Measurements from ENCODE around the gene AKAP13. TPM values are rescaled to one million over a fixed set of nuclear protein-coding genes. Genes with fewer than 3 reads are reported as not detected.
A peak's percentile ranks its signal among the peaks of the same experiment; 100 is the strongest.

The AKAP13 gene
- total RNA-seq, 1 donor from 2014 or later: 41.1 TPM

DNA sequence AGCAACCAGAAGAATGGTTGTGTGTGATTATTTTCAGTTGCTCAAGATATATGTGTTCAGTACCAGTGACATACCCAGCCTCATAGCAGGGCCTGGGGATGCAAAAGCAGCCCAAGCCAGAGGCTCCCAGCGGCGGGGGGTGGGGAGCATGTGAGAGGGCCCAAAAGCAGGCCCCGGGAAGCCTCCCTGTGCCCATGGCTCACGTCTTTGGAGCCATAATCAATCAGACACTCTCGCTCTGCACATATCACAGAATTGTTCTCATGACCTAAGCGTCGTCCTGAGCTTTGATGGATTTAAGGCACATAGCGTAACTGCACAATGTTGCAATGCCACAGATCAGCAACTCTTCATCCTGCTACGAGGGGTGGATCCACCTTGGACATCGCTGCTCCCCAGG lies 393.6 kb downstream of the AKAP13 start:
- DNase-seq (ENCODE audit: low read depth) (no peak), FAIRE-seq (peak; percentile 40)
- H3K4me3 ChIP-seq (ENCODE audit: low read depth, low read length): no peak overlapping the region
- no peaks in the 10 kb centered on the region for H3K27me3 ChIP-seq (ENCODE audit: control insufficient read depth, insufficient read depth, low read length)
- TF ChIP-seq, protein P1, sequence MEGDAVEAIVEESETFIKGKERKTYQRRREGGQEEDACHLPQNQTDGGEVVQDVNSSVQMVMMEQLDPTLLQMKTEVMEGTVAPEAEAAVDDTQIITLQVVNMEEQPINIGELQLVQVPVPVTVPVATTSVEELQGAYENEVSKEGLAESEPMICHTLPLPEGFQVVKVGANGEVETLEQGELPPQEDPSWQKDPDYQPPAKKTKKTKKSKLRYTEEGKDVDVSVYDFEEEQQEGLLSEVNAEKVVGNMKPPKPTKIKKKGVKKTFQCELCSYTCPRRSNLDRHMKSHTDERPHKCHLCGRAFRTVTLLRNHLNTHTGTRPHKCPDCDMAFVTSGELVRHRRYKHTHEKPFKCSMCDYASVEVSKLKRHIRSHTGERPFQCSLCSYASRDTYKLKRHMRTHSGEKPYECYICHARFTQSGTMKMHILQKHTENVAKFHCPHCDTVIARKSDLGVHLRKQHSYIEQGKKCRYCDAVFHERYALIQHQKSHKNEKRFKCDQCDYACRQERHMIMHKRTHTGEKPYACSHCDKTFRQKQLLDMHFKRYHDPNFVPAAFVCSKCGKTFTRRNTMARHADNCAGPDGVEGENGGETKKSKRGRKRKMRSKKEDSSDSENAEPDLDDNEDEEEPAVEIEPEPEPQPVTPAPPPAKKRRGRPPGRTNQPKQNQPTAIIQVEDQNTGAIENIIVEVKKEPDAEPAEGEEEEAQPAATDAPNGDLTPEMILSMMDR (IDR thresholded peaks at IDR 0.05; ENCODE audit: insufficient read depth, low read length, severe bottlenecking): no peak
- peaks cover 3% of the 10 kb centered on the region for H3K36me3 ChIP-seq (ENCODE audit: control insufficient read depth, insufficient read depth, low read length)

DNA sequence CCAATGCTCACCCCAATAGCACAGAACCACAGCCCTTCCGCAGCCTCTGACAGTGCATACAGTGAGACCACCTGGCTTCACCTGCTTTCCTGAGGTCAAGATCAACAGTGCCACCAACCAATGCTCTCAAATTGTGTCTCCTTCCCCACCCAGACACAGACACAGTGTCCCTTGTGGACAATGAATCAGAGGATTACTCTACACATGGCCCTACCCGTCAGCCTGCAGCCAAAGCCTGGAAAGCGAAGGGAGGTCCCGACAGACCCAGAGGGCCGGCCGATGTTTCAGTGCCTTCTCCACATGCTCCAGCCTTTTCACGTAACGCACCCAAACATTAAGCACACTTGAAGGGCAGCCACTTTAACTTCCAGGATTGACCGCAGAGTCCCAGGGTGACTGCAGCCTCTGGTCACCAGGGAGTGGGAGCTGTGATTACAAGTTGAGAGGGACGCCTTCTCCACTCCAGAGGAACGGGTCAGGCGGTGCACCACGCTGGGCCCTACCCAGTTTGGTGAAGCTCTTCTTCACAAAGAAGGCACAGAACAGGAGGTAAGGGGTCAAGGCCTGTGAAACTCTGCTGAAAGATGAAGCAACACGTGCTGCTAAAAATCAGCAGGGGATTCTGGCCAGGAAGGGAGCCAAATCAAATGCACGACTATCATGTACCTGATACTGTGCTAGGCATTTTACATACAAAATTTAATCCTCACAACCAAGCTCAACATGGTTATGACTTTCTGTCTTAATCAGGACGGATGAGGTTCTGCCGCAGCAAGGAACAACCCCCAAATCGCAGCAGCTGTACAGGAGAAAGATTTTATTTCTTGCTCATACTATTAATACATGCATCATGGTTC lies 397.1 kb downstream of the AKAP13 start:
- H3K27me3 ChIP-seq (ENCODE audit: control insufficient read depth, insufficient read depth, low read length): no peaks in the 10 kb centered on the region
- TF ChIP-seq, protein P1 (IDR thresholded peaks at IDR 0.05; ENCODE audit: insufficient read depth, low read length, severe bottlenecking): no peak
- no peak for FAIRE-seq

DNA sequence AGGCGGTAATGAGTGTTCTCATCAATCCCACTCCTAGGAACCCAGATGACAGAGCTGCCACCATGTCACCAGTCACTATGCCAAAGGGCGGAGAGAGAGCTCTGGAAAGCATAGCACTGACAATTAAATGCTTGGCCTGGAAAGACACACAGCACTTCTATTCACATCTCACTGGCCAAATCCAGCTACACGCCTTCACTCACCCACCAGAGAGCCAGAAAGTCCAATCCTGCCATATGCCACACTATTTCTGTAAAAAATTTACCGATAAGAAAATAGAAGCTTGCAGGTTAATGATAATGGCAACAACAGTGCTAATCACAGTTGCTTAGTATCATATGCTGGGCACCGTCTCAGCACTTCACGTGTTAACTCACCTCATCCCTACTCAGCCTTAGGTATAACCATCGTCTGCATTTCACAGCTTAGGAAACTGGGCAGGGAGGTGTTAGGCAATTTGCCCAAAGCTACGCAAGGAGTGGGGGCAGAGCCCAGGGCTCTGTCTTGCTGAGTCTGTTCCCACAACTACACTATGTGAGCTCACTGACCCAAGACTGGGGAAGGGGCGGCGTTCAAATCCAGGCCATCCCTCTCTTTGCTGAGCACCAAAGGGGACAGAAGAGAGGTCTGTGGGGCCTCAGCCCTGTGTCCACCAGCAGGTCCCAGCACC lies 397.8 kb downstream of the AKAP13 start:
- peaks cover 2% of the 10 kb centered on the region for H3K36me3 ChIP-seq (ENCODE audit: control insufficient read depth, insufficient read depth, low read length)
- DNase-seq (ENCODE audit: low read depth) (no peak), FAIRE-seq (no peak)

More for the DNA sequence above, 397.1 kb downstream of the AKAP13 start:
- no peaks in the 10 kb centered on the region for H3K36me3 ChIP-seq (ENCODE audit: control insufficient read depth, insufficient read depth, low read length)
- DNase-seq (ENCODE audit: low read depth): no peak
- no peak overlapping the region for H3K4me3 ChIP-seq (ENCODE audit: low read depth, low read length)

DNA sequence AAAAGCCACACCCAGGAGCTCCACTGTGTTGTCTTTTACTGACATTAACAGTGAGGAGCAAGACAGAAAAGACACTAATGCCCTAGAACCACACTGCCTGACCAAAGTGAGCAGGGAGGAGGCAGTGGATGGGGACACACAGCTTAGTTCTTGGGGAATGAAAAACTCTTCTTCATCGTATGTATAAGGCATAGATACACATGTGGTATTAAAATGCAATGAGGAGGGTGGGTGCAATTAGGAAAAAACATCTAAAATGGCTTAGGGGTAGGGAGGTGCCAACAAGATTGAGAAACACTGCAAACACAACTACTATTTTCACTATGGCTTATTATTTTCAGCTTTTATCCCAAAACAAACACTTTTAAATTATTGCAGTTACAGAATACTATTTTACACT lies 398.8 kb downstream of the AKAP13 start:
- FAIRE-seq (no peak), DNase-seq (ENCODE audit: low read depth) (no peak)
- Histone ChIP-seq H3K27me3 (ENCODE audit: control insufficient read depth, insufficient read depth, low read length) (no peaks in the 10 kb centered on the region), H3K36me3 (ENCODE audit: control insufficient read depth, insufficient read depth, low read length) (peaks cover 2% of the 10 kb centered on the region), H3K4me3 (ENCODE audit: low read depth, low read length) (no peak overlapping the region)
- TF ChIP-seq, protein P1 (IDR thresholded peaks at IDR 0.05; ENCODE audit: insufficient read depth, low read length, severe bottlenecking): no peak

More for the DNA sequence above, 397.8 kb downstream of the AKAP13 start:
- Histone ChIP-seq H3K4me3 (ENCODE audit: low read depth, low read length) (no peak overlapping the region), H3K27me3 (ENCODE audit: control insufficient read depth, insufficient read depth, low read length) (no peaks in the 10 kb centered on the region)
- TF ChIP-seq, protein P1 (IDR thresholded peaks at IDR 0.05; ENCODE audit: insufficient read depth, low read length, severe bottlenecking): no peak

DNA sequence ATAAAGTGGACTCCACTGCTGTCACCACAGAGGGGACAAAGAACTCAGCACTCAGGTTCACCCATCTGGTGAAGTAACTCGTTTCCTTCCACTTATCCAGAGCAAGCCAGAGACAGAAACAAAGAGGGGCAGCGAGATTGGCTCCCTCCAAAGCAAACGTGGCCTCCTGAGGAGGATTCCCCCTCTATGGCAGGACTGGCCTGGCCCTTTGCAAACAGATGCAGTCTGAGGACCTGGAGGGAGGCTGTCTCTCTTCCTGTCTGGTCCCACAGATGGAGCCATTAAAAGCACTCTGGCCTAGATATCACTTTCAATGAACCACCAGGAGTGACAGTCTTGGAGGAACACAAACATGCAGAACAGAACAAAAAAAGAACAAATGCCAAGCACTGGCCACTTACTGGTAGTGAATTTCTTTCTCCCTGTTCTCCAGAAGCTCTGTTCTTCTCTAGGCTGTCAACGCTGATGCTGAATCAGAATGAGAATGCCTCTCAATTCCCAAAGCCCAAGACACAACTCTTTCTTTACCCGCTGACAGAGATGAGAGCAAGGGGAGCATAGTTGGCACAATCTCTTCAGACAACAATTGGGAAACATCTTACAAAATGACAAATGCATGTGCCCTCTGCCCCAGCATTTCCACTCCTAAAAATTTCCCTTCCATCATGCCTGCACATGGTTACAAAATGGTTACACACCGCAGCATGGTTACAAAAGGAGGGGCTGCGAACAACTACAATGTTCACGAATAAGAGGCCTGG lies 400.0 kb downstream of the AKAP13 start:
- DNase-seq (ENCODE audit: low read depth) (no peak), FAIRE-seq (peak; percentile 43)
- TF ChIP-seq, protein P1 (IDR thresholded peaks at IDR 0.05; ENCODE audit: insufficient read depth, low read length, severe bottlenecking): no peak
- peaks cover 2% of the 10 kb centered on the region for H3K36me3 ChIP-seq (ENCODE audit: control insufficient read depth, insufficient read depth, low read length)
- H3K4me3 ChIP-seq (ENCODE audit: low read depth, low read length): no peak overlapping the region
- no peaks in the 10 kb centered on the region for H3K27me3 ChIP-seq (ENCODE audit: control insufficient read depth, insufficient read depth, low read length)
